Adipose tissue (tissue), 3 donors: ENCODE measurements around the gene PI16. TPM values are rescaled to one million over a fixed set of nuclear protein-coding genes. Genes with fewer than 3 reads are reported as not detected.
"Not testable (repeated sequence)": the region's sequence is repeated elsewhere in the genome, so short reads cannot be mapped to it uniquely, and the experiment has no call there.

Experiments
- H3K27ac ChIP-seq: one replicate; pipeline ENCODE4 v1.5.1; 2013; ENCODE audit warnings: low read depth, low read length
- whole genome bisulfite sequencing, 3 donors: extraction: QIAGEN DNeasy Blood & Tissue Kit; methylation state at CpG; one replicate each; pipeline ENCODE4 v1.1.7; 2013; 5-methylcytosine and 5-hydroxymethylcytosine counted together
- polyA plus RNA-seq, 3 donors: library from polyadenylated mRNA; stranded (reverse); fragments of 200-250 nt; gene quantifications; one replicate each; pipeline ENCODE4 v1.2.3, GENCODE V29; 2013
- donor health status: healthy with polysubstance abuse.
- donor health status: Bipolar disorder and iron deficiency.
- donor health status: healthy.

Gene PI16
- polyA plus RNA-seq, 3 donors: 0.56 to 34.3 (median 3.1) TPM

DNA sequence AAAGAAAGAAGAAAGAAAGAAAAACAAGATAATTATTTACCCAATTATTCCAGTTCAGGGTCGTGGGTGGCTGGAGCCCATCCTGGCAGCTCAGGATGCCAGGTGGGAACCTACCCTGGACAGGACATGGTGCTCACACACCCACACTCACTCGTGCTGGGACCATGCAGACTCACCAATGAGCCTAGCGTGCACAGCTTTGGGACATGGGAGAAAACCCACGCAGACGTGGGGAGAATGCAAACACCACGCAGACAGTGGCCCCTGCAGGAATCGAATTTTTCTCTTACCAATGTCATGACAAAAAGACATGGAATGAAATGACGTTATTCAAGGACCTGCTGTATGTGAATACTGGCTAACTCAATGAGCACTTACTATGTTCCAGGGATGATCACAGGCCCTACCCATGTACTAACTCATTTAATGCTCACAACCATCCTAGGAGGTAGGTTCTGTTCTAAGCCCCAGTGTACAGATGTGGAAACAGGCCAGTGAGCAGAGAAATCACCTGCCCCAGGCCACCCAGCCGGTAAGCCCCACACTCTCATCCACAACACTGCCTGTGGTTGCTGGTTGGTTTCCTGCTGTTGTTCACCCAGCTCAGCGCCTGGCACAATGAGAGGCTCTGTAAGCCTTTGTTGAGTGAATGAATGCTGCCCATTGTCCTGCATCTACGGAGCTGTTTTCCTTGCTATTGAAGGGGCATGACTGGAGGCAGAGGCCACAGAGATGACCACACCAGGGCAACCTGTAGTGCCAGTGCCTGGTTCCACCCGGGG is 6.8 kb upstream of the PI16 start:
- H3K27ac ChIP-seq: no peak overlapping the region
- 75 to 78% (median 75%) methylated on average over 12 of the region's 12 CpGs for WGBS, 3 donors

GRCh38 chr6:36949076-36949475 is 5.5 kb upstream of the PI16 start:
- WGBS, 3 donors: 93 to 95% (median 93%) methylated on average over 9 of the region's 9 CpGs
- H3K27ac ChIP-seq: not testable (repeated sequence)

DNA sequence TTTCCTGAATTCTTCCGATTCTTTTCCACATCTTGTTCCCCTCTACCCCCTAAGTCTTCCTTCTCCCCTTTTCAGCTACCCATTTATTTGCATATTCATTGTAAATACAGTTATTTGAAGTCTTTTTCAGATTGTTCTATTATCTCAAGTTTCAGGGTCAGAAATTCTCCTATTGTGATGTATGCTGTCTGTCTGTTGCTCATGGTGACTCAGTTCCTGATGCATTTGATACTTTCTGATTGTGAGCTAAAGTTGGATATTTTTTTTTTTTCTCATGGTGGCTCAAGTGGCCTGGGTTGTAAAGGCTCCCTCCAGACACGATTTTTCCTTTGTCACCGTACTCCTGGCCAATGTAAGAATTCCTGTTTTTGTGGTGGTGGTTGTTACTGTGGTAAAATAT is 4.9 kb upstream of the PI16 start:
- H3K27ac ChIP-seq: no peak overlapping the region
- WGBS, 3 donors: 81 to 87% (median 83%) methylated on average over 3 of the region's 3 CpGs

DNA sequence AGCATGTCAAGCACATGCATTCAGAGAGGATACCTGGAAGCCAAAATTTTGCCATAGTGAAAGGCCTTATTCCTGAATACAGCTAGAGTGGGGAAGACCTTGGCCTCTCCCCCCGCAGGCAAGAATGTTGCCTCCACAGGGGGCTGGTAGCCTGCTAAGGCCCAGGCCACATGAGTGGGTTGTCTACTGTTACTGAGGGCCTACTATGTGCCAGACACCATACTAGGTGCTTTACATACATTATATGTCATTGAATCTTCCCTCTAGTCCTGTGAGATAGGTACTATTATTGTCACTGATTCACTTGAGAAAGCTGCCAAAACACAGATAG is 642 bp upstream of the PI16 start:
- WGBS, 3 donors: 80 to 95% (median 86%) methylated on average over 1 of the region's 1 CpG
- H3K27ac ChIP-seq: no peak overlapping the region

GRCh38 chr6:36955136-36955535 is 598 bp downstream of the PI16 start:
- WGBS, 3 donors: 43 to 67% (median 44%) methylated on average over 6 of the region's 6 CpGs
- no peak overlapping the region for H3K27ac ChIP-seq

- no peak overlapping the region for H3K27ac ChIP-seq
- 50 to 67% (median 58%) methylated on average over 9 of the region's 9 CpGs for WGBS, 3 donors
Observed at GRCh38 chr6:36955671-36956445, 1.3 kb downstream of the PI16 start.

GRCh38 chr6:36956446-36956820 is 1.9 kb downstream of the PI16 start:
- no peak overlapping the region for H3K27ac ChIP-seq

GRCh38 chr6:36957773-36958271 is 3.3 kb downstream of the PI16 start:
- WGBS, 3 donors: 68 to 91% (median 83%) methylated on average over 9 of the region's 9 CpGs
- no peak overlapping the region for H3K27ac ChIP-seq

DNA sequence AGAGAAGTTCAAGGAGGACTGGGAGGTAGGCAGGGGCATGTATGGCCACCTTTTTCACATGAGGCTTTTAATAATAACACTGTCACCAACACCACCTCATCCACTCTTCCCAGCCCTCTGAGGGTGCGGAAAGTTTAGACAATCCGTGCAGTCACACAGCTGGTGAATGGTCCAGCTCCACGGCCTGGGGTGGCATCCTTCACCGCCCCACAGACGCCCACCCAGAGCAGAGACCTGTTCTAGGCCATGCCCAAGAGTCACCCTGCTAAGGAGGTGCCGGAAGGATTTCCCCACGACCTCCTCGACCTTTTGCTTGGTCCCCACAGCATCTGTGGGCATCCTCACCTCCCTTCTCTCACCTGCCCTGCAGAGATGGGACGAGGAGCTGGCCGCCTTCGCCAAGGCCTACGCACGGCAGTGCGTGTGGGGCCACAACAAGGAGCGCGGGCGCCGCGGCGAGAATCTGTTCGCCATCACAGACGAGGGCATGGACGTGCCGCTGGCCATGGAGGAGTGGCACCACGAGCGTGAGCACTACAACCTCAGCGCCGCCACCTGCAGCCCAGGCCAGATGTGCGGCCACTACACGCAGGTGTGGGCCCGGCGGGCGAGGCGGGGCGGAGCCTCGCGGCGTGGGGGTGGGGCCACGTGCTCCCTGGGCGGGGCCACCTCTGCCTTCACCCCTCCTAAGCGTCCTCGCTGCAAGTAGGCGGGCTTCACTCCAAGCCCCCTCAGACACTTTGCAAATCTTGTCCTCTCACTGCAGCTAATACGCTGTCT is 4.4 kb downstream of the PI16 start:
- H3K27ac ChIP-seq: no peak overlapping the region
- WGBS, 3 donors: 81 to 90% (median 83%) methylated on average over 40 to 44 of the region's 44 CpGs

DNA sequence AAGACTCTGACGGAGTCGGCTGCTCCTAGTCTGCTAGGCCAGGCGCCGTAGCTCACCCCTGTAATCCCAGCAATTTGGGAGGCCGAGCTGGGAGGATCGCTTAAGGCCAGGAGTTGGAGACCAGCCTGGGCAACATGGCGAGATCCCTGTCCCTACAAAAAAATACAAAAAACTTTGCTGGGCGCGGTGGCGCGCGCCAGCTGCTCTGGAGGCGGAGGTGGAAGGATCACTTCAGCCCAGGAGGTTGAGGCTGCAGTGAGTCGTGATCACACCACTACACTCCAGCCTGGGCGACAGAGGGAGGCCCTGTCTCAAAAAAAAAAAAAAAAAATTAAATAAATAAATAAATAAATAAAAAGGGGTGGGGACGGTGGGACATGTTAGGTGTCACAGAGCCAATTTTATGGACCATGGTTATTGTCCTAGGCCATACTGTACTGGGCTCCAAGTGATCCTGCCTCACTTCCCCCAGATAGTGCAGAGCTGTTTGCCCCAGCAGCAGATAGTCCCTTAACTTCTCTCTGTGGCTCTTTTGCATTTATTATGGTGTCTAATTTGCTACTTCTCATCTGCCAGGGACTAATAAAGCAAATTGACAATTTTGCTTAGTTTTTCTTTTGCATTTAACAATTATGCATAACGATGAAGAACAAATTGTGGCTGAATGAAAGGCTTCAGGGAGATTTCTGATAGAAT is 5.2 kb downstream of the PI16 start:
- H3K27ac ChIP-seq: no peak overlapping the region
- 93 to 95% (median 94%) methylated on average over 17 of the region's 17 CpGs for WGBS, 3 donors

DNA sequence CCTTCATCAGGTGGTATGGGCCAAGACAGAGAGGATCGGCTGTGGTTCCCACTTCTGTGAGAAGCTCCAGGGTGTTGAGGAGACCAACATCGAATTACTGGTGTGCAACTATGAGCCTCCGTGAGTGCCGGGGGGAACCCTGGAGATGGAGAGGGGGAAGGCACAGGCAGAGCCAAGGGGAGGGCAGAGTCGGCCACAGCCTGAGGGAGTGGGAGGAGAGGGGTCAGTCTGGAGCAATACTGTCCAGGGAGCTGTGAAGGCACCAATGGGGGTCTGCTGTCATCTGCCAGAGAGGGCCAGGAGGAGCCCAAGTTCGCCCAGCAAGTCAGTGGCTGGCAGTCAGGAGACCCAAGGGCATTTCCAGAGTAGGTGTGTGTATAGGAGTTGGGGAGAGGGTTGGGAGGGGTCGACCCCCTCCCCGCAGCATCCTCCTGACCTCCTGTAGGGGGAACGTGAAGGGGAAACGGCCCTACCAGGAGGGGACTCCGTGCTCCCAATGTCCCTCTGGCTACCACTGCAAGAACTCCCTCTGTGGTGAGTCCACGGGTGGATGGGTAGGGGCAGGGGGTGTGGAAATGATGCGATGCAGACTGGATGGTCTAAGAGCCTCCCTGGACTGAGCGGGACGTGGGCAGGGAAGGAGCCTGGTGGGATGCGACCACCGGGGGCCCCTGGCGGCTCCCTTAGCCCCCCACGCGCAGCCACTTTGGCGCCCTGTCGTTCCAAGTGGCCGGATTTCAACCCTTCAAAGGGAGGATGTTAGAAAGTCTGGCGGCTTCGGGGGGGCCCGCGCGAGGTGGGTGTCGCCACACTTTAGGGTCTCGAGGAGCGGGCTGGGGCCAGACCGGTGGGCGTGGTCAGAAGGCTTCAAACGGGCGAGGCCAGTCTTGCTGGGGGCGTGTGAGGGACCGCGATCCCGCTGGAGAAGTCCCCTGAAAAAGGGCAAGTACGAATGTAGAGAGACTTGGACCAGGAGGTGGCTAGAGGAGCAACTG is 7.2 kb downstream of the PI16 start:
- WGBS, 3 donors: 53 to 74% (median 56%) methylated on average over 40 of the region's 40 CpGs
- H3K27ac ChIP-seq: no peak overlapping the region

DNA sequence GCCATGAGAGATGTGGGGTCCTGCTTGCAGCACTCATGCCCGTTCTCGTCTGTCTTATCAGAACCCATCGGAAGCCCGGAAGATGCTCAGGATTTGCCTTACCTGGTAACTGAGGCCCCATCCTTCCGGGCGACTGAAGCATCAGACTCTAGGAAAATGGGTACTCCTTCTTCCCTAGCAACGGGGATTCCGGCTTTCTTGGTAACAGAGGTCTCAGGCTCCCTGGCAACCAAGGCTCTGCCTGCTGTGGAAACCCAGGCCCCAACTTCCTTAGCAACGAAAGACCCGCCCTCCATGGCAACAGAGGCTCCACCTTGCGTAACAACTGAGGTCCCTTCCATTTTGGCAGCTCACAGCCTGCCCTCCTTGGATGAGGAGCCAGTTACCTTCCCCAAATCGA is 8.3 kb downstream of the PI16 start:
- WGBS, 3 donors: 41 to 71% (median 54%) methylated on average over 12 of the region's 12 CpGs
- H3K27ac ChIP-seq: no peak overlapping the region

DNA sequence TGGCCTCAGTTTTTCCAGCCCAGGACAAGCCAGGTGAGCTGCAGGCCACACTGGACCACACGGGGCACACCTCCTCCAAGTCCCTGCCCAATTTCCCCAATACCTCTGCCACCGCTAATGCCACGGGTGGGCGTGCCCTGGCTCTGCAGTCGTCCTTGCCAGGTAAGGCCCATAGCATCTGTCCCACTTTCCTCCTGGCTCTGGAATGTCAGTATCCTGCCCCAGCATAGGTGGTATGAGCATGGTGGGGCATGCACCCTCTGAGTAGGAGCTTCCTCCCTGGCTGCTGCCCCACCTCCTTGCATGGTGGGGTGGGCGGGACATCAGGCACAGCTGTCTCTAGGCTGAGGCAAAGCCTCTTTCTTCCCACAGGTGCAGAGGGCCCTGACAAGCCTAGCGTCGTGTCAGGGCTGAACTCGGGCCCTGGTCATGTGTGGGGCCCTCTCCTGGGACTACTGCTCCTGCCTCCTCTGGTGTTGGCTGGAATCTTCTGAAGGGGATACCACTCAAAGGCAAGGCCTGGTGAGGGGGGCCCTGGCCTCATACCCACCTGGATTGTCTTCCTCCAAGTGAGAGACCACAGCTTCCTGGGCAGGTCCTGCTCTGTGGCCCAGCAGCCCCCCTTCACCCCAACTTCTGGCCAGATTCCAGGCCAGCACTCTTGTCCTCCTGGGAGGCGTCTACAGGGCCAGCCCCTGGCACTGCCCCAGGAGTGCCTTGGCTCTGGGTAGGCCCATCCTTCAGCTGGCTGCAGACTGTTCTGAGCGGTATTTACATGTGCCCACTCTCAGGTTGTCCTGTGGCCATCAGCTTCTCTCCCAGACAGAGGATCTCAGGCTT is 9.1 kb downstream of the PI16 start:
- 54 to 59% (median 58%) methylated on average over 11 of the region's 11 CpGs for WGBS, 3 donors
- H3K27ac ChIP-seq: no peak overlapping the region

DNA sequence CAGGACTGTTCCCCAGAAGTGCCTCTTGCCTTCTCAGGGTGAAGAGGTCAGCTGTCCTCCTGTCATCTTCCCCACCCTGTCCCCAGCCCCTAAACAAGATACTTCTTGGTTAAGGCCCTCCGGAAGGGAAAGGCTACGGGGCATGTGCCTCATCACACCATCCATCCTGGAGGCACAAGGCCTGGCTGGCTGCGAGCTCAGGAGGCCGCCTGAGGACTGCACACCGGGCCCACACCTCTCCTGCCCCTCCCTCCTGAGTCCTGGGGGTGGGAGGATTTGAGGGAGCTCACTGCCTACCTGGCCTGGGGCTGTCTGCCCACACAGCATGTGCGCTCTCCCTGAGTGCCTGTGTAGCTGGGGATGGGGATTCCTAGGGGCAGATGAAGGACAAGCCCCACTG is 9.8 kb downstream of the PI16 start:
- H3K27ac ChIP-seq: no peak overlapping the region
- WGBS, 3 donors: 80 to 85% (median 83%) methylated on average over 6 of the region's 6 CpGs

DNA sequence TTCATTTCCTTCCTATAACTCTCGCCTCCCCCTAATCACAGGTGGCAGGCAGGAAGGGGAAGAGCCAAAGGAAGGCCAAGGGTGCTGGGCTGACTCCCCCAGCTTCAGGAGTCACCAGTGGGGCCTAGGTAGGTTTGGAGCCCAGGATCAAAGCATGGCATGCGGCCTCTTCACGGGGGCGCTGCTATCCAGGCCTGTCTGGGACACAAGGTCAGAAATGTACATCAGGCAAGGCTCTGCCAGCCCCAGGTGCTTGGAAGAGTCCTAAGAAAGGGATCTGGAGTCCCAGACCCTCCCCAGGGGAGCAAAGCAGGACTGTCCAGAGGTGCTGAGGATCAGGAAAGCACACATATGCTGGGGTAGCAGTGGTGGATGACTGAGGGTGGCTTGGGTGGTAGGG is 10.4 kb downstream of the PI16 start:
- no peak overlapping the region for H3K27ac ChIP-seq
- WGBS, 3 donors: 63 to 87% (median 73%) methylated on average over 4 of the region's 4 CpGs

DNA sequence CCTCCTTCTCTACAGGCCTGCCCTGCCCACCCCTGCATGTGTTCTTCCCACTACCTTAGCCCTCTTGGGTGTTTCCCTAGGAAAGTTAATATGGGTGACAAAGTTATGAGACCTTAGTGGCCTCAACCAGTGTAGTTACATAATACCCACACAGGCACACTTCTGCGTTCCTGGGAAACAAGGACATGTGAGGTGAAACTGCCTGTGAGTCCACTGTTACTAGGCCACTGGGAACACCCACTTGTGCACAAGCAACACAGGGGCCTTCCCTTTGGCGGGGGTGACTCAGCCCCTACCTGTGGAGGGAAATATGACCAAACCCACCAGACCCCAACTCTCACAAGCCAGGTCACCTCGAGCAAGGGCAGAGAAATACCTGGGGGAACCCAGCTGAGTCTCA is 12.8 kb downstream of the PI16 start:
- 79 to 81% (median 79%) methylated on average over 3 of the region's 3 CpGs for WGBS, 3 donors
- H3K27ac ChIP-seq: no peak overlapping the region

- no peak overlapping the region for H3K27ac ChIP-seq
- 80 to 96% (median 88%) methylated on average over 4 of the region's 4 CpGs for WGBS, 3 donors
Observed at GRCh38 chr6:36967757-36968156, 13.2 kb downstream of the PI16 start.
